HG03159 (cell line): ENCODE measurements around the gene KCNMB2.
"Not testable (repeated sequence)": the region's sequence is repeated elsewhere in the genome, so short reads cannot be mapped to it uniquely, and the experiment has no call there.

Source experiments
- ATAC-seq: cut with Tn5 transposase; IDR thresholded peaks from one replicate; pipeline ENCODE4 v1.9.1; 2021; ENCODE audit warnings: mild to moderate bottlenecking, moderate library complexity; ENCODE audit not compliant: unreplicated experiment

KCNMB2 gene

GRCh38 chr3:178518660-178519396 is 17.4 kb upstream of the KCNMB2 start:
- ATAC-seq: peak; percentile 78

GRCh38 chr3:178519701-178520100 is 16.5 kb upstream of the KCNMB2 start:
- ATAC-seq: no peak

DNA sequence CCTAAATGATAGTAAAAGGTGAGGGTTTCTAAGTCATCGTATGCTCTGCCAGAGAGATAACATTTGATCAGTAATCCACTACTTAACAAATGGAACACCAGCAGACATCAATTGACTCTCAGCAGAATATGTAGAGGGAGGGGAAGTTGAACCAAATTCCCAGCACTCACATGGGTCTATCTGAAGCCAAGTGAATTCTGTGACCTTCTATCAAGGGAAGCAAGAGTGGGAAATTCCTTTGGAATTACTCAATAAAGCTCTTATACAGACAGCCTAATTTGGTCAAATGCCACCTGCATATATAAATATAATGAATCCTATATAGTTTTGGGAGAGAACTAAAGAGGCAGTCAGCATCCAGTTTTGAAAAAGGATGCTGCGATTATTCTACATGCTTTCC is 15.8 kb upstream of the KCNMB2 start:
- no peak for ATAC-seq

DNA sequence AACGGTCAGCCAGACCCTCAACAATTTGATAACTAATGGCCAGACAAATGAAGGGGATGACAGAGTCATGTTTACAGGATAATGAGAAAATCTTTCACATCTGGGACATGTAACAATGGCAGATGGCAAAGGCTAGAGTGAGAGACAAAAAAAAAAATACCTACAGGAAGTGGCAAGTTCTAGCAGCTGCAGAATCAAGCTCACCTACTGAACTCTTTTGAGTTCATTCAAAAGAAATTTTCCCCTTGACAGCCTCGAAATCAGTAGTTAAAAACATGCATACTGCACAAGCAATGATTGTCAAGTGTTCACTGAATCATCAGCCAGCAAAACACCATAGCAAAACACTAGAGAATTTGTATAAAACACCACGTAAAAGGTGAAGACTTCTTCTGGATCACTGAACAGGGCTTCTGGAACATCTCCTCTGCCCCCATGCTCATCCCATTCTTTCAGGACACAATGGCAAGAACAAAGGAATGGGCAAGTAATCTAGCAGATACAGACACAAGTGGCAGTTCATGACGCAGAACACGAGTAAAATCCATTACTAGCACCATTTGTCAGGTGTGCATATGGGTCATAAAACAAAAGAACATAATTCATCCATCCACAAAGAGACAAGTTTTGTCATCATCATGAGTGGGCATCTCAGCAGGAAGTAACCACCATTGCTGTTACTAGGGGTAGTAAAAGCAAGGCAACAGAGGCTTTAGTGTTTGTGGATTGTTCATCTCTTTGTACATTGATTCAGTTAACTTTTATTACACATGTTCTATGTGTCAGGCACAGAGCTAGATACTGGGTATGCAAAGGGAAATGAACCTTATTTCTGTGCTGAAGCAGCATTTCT is 13.8 kb upstream of the KCNMB2 start:
- no peak for ATAC-seq

DNA sequence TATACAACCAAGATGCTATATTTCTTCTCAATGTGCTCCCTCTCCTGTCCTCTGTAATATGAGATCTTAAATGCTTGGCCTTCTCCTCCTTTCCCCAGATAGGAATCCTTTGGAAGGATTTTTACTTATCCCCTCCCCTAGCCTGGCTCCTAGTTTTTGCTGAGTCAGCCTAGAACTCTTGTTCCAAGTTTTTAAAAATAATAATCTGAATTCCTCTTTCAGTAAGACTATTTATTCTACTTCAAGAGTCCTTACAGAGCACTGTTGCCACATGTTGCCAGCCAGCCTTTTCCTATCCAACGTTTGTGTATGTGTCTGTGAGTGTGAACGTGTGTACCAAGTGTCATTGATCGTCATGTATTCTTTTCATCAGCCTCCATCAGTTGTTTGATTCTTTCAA is 11.0 kb upstream of the KCNMB2 start:
- ATAC-seq: no peak

DNA sequence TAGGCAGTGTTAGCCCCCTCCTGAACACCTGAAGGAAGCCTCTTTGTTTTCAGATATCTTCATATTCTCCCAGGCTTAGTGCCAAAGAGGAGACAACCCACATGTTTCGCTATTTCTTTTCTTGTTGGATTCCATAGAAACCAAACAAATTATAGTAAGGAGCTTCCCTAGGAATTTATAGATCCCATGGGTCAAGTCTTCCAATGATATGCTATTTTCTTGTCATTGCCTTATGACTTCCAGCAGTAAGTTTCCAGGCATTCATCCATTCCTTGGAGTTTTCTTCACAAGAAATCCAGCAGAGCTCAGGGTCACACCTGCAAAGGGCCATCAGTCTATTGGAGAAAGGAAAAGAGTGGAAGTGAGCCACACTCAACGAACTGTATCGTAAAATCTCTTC is 9.9 kb upstream of the KCNMB2 start:
- ATAC-seq: no peak

DNA sequence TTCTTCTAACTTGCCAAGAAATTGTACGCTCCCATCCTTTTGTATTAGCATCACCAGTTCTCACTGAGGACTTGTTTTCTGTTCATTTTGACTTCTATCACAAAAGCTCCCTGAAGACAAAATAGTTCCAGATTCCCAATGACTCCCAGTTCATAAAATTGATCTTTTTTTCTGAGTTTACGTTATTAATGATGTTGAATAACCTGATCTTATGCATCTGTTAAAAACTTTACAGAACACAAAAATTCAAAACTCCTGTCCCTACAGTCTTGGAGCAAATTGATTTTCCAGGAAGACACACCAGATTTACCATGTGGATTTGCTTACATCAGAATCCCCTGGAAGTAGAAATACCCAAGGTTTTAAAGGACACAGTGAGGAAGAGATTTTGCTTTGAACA is 8.3 kb upstream of the KCNMB2 start:
- ATAC-seq: no peak

- no peak for ATAC-seq
Observed at GRCh38 chr3:178529606-178530225, 6.5 kb upstream of the KCNMB2 start.

DNA sequence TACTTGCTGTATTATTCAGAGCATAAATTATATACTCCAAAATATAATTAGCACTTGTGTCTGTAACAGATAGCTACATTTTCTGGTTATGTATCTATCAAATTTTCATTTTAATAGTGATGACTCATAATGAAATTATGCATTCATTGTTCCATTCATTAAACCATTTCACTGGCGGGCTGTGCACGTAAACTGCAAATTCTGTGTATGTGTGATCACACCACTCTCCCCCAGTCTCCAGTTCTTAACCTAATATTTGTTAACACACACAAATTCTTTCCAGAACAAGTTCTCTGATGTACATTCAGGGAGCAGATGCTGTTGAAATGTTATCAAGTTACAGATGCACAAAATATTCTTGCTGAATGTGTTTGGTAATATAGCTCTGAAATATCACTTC is 3.8 kb upstream of the KCNMB2 start:
- ATAC-seq: no peak

- no peak for ATAC-seq
Observed at GRCh38 chr3:178537122-178537705, 978 bp downstream of the KCNMB2 start.

DNA sequence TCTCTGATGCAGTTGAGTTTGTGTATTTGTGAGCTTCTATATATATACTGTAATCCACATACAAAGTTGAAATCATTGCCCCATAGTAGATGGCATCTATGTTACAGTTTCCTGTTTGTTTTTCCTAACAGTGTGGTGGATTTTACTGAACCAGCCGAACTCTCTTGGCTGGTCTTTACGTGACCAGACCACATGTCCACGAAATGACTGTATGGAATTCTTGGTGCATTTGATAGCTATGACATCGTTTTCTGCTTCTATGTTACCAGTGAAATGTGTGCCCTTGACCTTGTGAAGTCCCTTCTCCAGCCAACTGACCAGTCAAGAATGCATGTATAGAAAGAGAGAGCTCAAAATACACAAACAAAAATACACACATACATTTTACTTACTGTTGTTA is 1.8 kb downstream of the KCNMB2 start:
- ATAC-seq: no peak

DNA sequence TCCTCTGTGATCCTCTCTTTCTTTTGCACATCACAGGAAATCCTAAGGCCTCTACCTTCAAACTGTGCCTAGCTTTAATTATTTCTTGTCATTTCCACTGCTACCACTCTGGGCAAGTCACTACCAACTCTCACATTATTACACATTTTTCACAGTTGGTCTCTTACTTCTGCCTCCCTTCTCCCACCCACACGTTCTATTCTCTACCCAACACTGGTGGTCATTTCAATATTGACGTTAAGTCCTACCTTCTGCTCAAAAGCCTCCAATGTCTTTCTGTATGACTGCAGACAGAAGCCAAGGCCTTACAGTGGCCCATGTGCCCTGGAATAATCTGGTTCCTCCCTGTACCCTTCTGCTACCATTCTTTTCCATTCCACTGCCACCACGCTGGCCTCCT is 3.9 kb downstream of the KCNMB2 start:
- no peak for ATAC-seq

- no peak for ATAC-seq
Observed at GRCh38 chr3:178545337-178545736, 9.1 kb downstream of the KCNMB2 start.

DNA sequence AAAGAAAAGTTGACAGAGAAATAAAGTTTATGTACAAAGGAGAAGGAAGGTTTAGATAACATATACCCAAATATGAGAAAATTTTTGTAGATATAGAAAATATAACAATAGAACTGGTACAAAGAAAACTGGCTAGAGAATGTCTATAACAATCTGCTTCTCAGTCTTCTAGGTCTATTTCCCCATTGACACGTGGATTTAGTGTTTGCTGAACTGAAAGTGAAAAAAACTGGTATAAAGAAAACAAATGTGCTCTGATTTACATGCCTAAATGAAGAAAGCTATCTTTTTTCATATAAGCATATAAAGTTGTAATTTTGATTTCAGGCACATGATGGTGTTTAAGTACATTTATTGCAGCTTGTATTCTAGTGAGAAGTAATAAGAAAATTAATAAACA is 9.8 kb downstream of the KCNMB2 start:
- no peak for ATAC-seq

DNA sequence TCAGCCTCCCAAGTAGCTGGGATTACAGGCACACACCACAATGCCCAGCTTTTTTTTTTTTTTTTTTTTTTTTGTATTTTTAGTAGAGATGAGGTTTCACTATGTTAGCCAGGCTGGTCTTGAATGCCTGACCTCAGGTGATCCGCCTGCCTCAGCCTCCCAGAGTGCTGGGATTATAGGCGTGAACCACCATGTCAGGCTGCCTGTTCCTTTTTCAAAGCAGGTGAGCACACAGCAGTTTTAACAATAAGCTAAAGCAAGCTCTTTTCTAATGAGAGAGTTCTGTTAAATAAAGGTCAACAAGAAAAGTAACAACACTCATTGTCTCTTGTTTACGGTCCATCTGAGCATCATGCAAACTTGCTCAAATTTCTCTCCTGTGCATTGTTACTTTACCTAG is 13.2 kb downstream of the KCNMB2 start:
- ATAC-seq: not testable (repeated sequence)

DNA sequence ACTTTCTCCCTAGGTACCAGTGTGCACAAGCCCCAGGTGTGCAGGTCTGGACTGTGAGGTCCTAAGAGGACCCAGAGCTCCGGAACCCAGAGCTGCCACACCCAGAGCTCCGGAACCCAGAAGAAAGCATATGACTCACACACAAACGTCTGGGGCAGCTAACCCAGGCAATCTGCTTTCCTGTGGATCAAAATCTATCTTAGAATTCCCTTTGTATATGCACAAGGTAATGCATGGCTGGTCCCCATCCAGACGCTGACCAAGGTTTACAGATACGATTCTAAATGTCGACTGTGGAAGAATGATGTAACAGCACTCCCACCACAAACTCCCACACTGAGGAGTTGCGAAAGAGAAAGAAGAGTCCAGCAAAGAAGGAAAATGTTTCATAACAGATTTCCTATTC is 15.7 kb downstream of the KCNMB2 start:
- no peak for ATAC-seq

GRCh38 chr3:178558637-178559036 is 22.4 kb downstream of the KCNMB2 start:
- no peak for ATAC-seq

GRCh38 chr3:178560759-178561158 is 24.5 kb downstream of the KCNMB2 start:
- ATAC-seq: no peak

DNA sequence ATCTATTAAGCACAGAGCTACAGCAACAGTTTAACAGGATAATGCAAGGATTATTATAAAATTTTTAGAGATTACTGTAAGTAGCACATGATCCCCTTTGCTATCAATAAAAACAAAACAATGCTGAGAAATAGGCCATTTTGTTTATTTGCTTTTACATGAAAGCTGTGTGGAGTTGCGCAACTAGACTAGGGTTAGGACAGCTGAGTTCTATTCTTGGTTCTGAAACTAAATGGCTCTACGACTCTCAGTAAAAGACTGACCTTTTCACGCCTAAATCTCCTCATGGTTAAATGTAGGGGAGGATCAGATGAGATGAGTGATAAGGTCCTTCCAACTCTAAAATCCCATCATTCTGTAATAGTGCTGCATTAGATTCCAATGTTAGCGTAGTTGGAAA is 25.0 kb downstream of the KCNMB2 start:
- no peak for ATAC-seq

DNA sequence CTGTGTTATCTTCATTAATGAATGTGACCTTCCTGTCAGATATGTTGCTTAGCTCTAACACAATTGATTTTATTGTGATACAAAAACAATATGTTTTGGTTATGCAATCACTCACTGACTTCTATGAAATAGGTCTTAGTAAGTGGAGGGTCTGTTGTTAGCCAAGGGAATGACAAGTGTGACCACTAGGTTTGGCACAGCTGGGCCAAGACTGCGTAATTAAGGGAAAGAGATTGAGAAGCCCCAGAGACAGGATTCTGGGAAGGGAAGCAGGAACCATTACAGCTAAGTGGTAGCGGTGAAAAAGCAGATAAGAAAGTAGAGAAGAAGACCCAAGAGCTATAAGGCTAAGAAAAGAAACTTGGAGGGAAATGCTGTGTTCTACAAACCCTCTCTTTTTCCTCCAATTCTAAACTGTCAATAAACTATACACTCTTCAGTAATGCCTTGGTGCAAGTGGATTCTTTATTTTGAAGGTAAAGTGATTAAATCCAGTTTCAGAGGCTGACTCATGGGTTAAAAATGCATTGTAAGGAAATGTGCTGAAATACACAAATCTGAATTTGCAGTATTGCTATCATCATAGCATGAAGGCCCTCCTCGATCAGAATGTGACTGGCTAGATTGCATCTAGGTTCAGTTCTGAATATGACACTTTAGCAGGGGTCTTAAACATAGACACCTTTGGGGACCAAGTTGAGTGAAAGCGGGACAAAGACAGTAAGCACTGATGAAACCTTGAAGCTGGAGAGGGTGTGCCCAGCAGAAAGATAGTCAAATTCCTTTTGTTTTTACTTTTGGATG is 26.1 kb downstream of the KCNMB2 start:
- ATAC-seq: no peak

- no peak for ATAC-seq
Observed at GRCh38 chr3:178562947-178563232, 26.7 kb downstream of the KCNMB2 start.
